Ovary (tissue), 3 donors: ENCODE results near the gene P4HTM.

ENCODE experiments used
- CTCF ChIP-seq, 3 donors: fragments of 450-650 bp in 2 of 3; fragments of 200-600 bp in 1 of 3; IDR thresholded peaks; one replicate each; pipeline versions ENCODE4 v1.5.1 to v1.8.0; 2016 to 2022; ENCODE audit warnings: antibody characterized with exemption in 3 of 3, mild to moderate bottlenecking in 1 of 3
- POLR2A ChIP-seq: fragments of 450-650 bp; IDR thresholded peaks from one replicate; pipeline ENCODE4 v1.6.1; 2017; ENCODE audit warnings: antibody characterized with exemption, mild to moderate bottlenecking, moderate library complexity
- donor health status: DM: no; HTN: no; CAD: no.

DNA sequence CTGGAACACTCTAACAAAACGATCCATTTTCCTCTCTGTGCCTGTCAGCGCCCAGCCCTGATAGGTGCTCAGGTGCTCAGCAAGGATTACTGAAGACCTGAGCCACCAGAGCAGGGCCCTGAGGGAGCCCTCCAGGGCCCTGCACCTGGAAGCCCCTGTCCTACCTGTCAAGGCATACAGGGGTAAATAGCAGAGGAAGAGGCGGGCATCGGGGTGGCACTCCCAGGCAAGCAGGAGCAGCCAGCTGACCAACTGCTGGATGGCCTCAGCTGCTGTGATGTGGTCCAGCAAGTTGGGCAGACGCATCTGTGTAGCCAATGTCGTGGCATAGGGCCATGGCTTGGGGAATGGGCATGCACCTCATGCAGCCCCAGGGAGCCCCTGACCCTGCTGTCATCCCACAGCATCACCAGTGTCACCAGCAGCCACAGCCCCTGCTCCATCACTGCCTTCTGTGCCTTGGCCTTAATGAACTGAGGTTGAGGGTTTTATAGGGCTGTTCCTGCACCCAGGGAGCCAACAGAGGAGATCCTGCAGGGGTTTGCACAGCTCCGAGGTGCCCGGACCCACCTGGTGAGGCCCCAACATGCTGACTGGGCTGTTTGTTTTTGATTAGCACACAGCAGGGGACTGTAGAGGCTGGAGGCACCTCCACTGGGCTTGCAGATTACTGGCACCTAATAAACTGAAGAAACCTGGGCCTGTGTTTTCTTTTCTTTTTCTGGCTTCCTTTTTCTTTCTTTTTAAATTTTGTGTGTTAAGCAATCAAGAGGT lies 9.2 kb downstream of the P4HTM start:
- TF ChIP-seq POLR2A (no peak), CTCF (IDR thresholded peaks at IDR 0.05) (no peak)
